Liver (tissue), 9 donors: ENCODE results near the gene ANP32B. TPM values are rescaled to one million over a fixed set of nuclear protein-coding genes. Genes with fewer than 3 reads are reported as not detected.

Source experiments
- DNase-seq: peaks from one replicate; pipeline ENCODE4 v3.0.0-alpha.2; 2017; ENCODE audit warnings: low spot score
- H3K27ac ChIP-seq, 2 donors: one replicate each; pipeline ENCODE4 v1.7.0; 2013; ENCODE audit warnings: inconsistent platforms in 2 of 2, low read length in 2 of 2, control low read depth in 1 of 2, low read depth in 1 of 2, mild to moderate bottlenecking in 1 of 2
- H3K27me3 ChIP-seq, 4 donors: one replicate each; pipeline versions ENCODE4 v1.6.1 to v1.7.0; 2013; ENCODE audit warnings: low read length in 3 of 4, inconsistent platforms in 1 of 4, mild to moderate bottlenecking in 1 of 4, moderate library complexity in 1 of 4; ENCODE audit not compliant: control insufficient read depth in 4 of 4, insufficient read depth in 4 of 4
- H3K36me3 ChIP-seq, 4 donors: one replicate each; pipeline versions ENCODE4 v1.6.1 to v1.7.0; 2013; ENCODE audit warnings: low read length in 3 of 4, mild to moderate bottlenecking in 3 of 4, low read depth in 1 of 4, moderate library complexity in 1 of 4; ENCODE audit not compliant: control insufficient read depth in 4 of 4, insufficient read depth in 3 of 4
- H3K4me1 ChIP-seq, 4 donors: one replicate each; pipeline versions ENCODE4 v1.6.1 to v1.7.0; 2013; ENCODE audit warnings: low read length in 3 of 4, mild to moderate bottlenecking in 3 of 4, moderate library complexity in 1 of 4; ENCODE audit not compliant: control insufficient read depth in 4 of 4, insufficient read depth in 4 of 4
- H3K4me3 ChIP-seq, 3 donors: one replicate each; pipeline versions ENCODE4 v1.6.1 to v1.7.0; 2013; ENCODE audit warnings: low read length in 3 of 3, control low read depth in 1 of 3, low read depth in 1 of 3, mild to moderate bottlenecking in 1 of 3
- H3K9ac ChIP-seq, 2 donors: one replicate each; pipeline ENCODE4 v1.7.0; 2013; ENCODE audit warnings: low read length in 2 of 2, mild to moderate bottlenecking in 2 of 2, moderate library complexity in 2 of 2, control low read depth in 1 of 2, low read depth in 1 of 2
- H3K9me3 ChIP-seq, 4 donors: one replicate each; pipeline versions ENCODE4 v1.6.1 to v1.7.0; 2013; ENCODE audit warnings: low read length in 3 of 4; ENCODE audit not compliant: control insufficient read depth in 4 of 4
- ATF3 ChIP-seq: IDR thresholded peaks from 2 replicates; pipeline ENCODE4 v1.6.1; 2016; ENCODE audit warnings: antibody characterized with exemption
- CTCF ChIP-seq: fragments of 150-350 bp; IDR thresholded peaks from 2 replicates; pipeline ENCODE4 v1.5.1; 2017; ENCODE audit warnings: improper control_type of control experiment, low read depth, low read length; ENCODE audit not compliant: missing input control
- EGR1 ChIP-seq, 2 donors: IDR thresholded peaks; 2 replicates each; pipeline ENCODE4 v1.6.1; 2016 to 2018; ENCODE audit warnings: antibody characterized with exemption in 2 of 2, low read depth in 2 of 2
- FOXA1 ChIP-seq: IDR thresholded peaks from 2 replicates; pipeline ENCODE4 v1.6.1; 2016; ENCODE audit warnings: antibody characterized with exemption
- FOXA2 ChIP-seq: IDR thresholded peaks from 2 replicates; pipeline ENCODE4 v1.6.1; 2016; ENCODE audit warnings: antibody characterized with exemption
- HNF4A ChIP-seq, 2 donors: conservative IDR thresholded peaks; 2 replicates each; pipeline ENCODE4 v1.6.1; 2016; ENCODE audit warnings: antibody characterized with exemption in 2 of 2, mild to moderate bottlenecking in 2 of 2
- HNF4G ChIP-seq: IDR thresholded peaks from 2 replicates; pipeline ENCODE4 v1.6.1; 2016; ENCODE audit warnings: antibody characterized with exemption
- MAX ChIP-seq: IDR thresholded peaks from 2 replicates; pipeline ENCODE4 v1.6.1; 2016; ENCODE audit warnings: antibody characterized with exemption
- NR2F2 ChIP-seq: IDR thresholded peaks from 2 replicates; pipeline ENCODE4 v1.6.1; 2016; ENCODE audit warnings: antibody characterized with exemption
- RAD21 ChIP-seq, 2 donors: IDR thresholded peaks; 2 replicates each; pipeline ENCODE4 v1.6.1; 2016; ENCODE audit warnings: antibody characterized with exemption in 2 of 2, mild to moderate bottlenecking in 2 of 2
- RXRA ChIP-seq, 2 donors: IDR thresholded peaks; 2 replicates each; pipeline ENCODE4 v1.6.1; 2017 to 2018; ENCODE audit warnings: antibody characterized with exemption in 2 of 2, mild to moderate bottlenecking in 1 of 2
- SP1 ChIP-seq: IDR thresholded peaks from 2 replicates; pipeline ENCODE4 v1.6.1; 2018; ENCODE audit warnings: antibody characterized with exemption, mild to moderate bottlenecking
- TAF1 ChIP-seq: conservative IDR thresholded peaks from 2 replicates; pipeline ENCODE4 v1.6.1; 2016; ENCODE audit warnings: antibody characterized with exemption, mild to moderate bottlenecking
- YY1 ChIP-seq: IDR thresholded peaks from 2 replicates; pipeline ENCODE4 v1.6.1; 2016; ENCODE audit warnings: antibody characterized with exemption, mild to moderate bottlenecking
- WGBS: extraction: QIAGEN DNeasy Blood & Tissue Kit; methylation state at CpG from one replicate; pipeline ENCODE4 v1.1.7; 2013; 5-methylcytosine and 5-hydroxymethylcytosine counted together
- polyA plus RNA-seq, 2 donors: library from polyadenylated mRNA; stranded (reverse) in 1 of 2; unstranded in 1 of 2; fragments of 200-250 nt in 1 of 2; fragments of >200 nt in 1 of 2; fragmentation: Nextera tagmentation in 1 of 2; extraction: Ambion mirVana in 1 of 2; gene quantifications; one replicate each; pipeline versions ENCODE4 v1.2.1 to v1.2.3, GENCODE V29; 2013 to 2015
- total RNA-seq, 2 donors: library from RNA; depleted of rRNA; stranded (reverse); fragments of >200 nt; gene quantifications; one replicate each; pipeline ENCODE4 v1.2.3, GENCODE V29; 2014
- TF ChIP-seq, protein P1 (sequence below): IDR thresholded peaks from 2 replicates; pipeline ENCODE4 v1.6.1; 2016; ENCODE audit warnings: antibody characterized with exemption, mild to moderate bottlenecking
- donor health status: healthy.
- donor health status: healthy.
- donor health status: healthy.
- donor health status: healthy.
- donor health status: healthy.

ANP32B gene
- total and polyA plus RNA-seq, 4 donors = 4.0 to 39.4 (median 27.0) TPM

GRCh38 chr9:98007251-98007928 lies 24.2 kb downstream of the ANP32B start:
- H3K27me3 ChIP-seq = no peaks in the 10 kb centered on the region
- peaks cover 10 to 57% (median 47%) of the 10 kb centered on the region in 4 donors for H3K36me3 ChIP-seq
- H3K27ac ChIP-seq = no peak overlapping the region
- TF ChIP-seq TAF1 (no peak), EGR1 (IDR thresholded peaks at IDR 0.05; ENCODE audit: low read depth in 2 of 2) (no peak), ATF3 (no peak), FOXA1 (no peak), FOXA2 (no peak)
- TF ChIP-seq, protein P1, sequence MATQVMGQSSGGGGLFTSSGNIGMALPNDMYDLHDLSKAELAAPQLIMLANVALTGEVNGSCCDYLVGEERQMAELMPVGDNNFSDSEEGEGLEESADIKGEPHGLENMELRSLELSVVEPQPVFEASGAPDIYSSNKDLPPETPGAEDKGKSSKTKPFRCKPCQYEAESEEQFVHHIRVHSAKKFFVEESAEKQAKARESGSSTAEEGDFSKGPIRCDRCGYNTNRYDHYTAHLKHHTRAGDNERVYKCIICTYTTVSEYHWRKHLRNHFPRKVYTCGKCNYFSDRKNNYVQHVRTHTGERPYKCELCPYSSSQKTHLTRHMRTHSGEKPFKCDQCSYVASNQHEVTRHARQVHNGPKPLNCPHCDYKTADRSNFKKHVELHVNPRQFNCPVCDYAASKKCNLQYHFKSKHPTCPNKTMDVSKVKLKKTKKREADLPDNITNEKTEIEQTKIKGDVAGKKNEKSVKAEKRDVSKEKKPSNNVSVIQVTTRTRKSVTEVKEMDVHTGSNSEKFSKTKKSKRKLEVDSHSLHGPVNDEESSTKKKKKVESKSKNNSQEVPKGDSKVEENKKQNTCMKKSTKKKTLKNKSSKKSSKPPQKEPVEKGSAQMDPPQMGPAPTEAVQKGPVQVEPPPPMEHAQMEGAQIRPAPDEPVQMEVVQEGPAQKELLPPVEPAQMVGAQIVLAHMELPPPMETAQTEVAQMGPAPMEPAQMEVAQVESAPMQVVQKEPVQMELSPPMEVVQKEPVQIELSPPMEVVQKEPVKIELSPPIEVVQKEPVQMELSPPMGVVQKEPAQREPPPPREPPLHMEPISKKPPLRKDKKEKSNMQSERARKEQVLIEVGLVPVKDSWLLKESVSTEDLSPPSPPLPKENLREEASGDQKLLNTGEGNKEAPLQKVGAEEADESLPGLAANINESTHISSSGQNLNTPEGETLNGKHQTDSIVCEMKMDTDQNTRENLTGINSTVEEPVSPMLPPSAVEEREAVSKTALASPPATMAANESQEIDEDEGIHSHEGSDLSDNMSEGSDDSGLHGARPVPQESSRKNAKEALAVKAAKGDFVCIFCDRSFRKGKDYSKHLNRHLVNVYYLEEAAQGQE = no peak
- no peaks in the 10 kb centered on the region for H3K4me1 ChIP-seq
- WGBS = 90% methylated on average over 13 of the region's 13 CpGs
- no peak for DNase-seq
- H3K9ac ChIP-seq = no peak overlapping the region
- no peak overlapping the region for H3K4me3 ChIP-seq
- H3K9me3 ChIP-seq = no peaks in the 10 kb centered on the region

GRCh38 chr9:98008764-98009163 lies 25.6 kb downstream of the ANP32B start:
- H3K9ac ChIP-seq = no peak overlapping the region
- WGBS = 90% methylated on average over 3 of the region's 3 CpGs
- peaks cover 17 to 68% (median 54%) of the 10 kb centered on the region in 4 donors for H3K36me3 ChIP-seq
- H3K4me3 ChIP-seq = no peak overlapping the region
- DNase-seq = no peak
- H3K27me3 ChIP-seq = no peaks in the 10 kb centered on the region
- no peak overlapping the region for H3K27ac ChIP-seq
- H3K4me1 ChIP-seq = no peaks in the 10 kb centered on the region
- no peaks in the 10 kb centered on the region for H3K9me3 ChIP-seq
- no peak for TF ChIP-seq NR2F2
- no peak for TF ChIP-seq SP1
- TF ChIP-seq, protein P1 = no peak
- TF ChIP-seq RAD21 (IDR thresholded peaks at IDR 0.05) = no peak
- no peak for TF ChIP-seq YY1
- no peak for TF ChIP-seq HNF4A (conservative IDR thresholded peaks at IDR 0.05)
- no peak for TF ChIP-seq FOXA1
- TF ChIP-seq RXRA (IDR thresholded peaks at IDR 0.05) = no peak
- TF ChIP-seq CTCF = no peak
- no peak for TF ChIP-seq MAX
- TF ChIP-seq ATF3 = no peak
- no peak for TF ChIP-seq FOXA2
- no peak for TF ChIP-seq EGR1 (IDR thresholded peaks at IDR 0.05; ENCODE audit: low read depth in 2 of 2)
- TF ChIP-seq HNF4G = no peak
